ENCODE results near the gene NUFIP1. TPM values are rescaled to one million over a fixed set of nuclear protein-coding genes. Genes with fewer than 3 reads are reported as not detected.
"Not testable (repeated sequence)": the region's sequence is repeated elsewhere in the genome, so short reads cannot be mapped to it uniquely, and the experiment has no call there.

The NUFIP1 gene
- 3.8 and 7.1 TPM in 2 replicates for total RNA-seq (2014; rRNA removed; shearing (Covaris generic))

GRCh38 chr13:44989071-44989889, at the start of gene NUFIP1, which contains the start of gene GPALPP1:
Gene NUFIP1 (minus strand): TSS chr13:44989471. CDS start chr13:44989436, 35 bp downstream.
Gene GPALPP1 (plus strand): TSS chr13:44989538. CDS start chr13:44989655, 117 bp downstream.
- peaks cover 14% of the 10 kb centered on the region for H3K4me1 ChIP-seq (replicated peaks)

DNA sequence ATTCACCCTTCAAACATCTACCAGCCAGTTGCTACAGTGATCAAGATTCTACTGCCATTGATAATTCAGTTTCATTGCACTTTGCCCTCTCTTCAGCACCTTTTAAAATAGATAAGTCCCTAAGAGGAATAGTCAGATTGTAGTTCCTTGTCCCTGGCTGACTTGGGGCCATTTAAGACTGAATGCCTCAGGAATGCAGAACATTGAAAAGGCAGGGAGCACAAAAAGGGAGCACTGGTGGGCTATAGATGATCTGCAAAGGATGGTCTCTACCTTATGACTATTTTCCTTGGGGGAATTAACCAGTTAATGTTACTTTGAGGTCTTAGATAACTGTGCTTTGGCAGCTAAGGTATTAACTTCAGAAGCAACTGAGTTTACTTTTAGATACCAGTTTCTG, 46.9 kb upstream of the NUFIP1 start:
- no peaks in the 10 kb centered on the region for H3K9me3 ChIP-seq (replicated peaks)
- DNase-seq (ENCODE audit: low read depth in 1 of 2, low spot score in 2 of 2) = no peak
- peaks cover 10% of the 10 kb centered on the region for H3K36me3 ChIP-seq
- no peak overlapping the region for H3K27ac ChIP-seq
- no peak overlapping the region for H3K4me3 ChIP-seq
- H3K27me3 ChIP-seq (replicated peaks) = no peaks in the 10 kb centered on the region
- peaks cover 9% of the 10 kb centered on the region for H3K4me1 ChIP-seq (replicated peaks)

More at GRCh38 chr13:44989071-44989889, at the start of gene NUFIP1, which contains the start of gene GPALPP1:
- Histone ChIP-seq H3K4me3 (peak within 1 kb of the TSS; percentile 81), H3K27me3 (replicated peaks) (no peaks in the 10 kb centered on the region), H3K9me3 (replicated peaks) (no peaks in the 10 kb centered on the region), H3K27ac (peak within 1 kb of the TSS; percentile 84), H3K36me3 (peaks cover 22% of the 10 kb centered on the region)
- peak; percentile 80 to 91 for DNase-seq (ENCODE audit: low read depth in 1 of 2, low spot score in 2 of 2)

GRCh38 chr13:45034342-45034741, 45.1 kb upstream of the NUFIP1 start:
- H3K27me3 ChIP-seq (replicated peaks) = no peaks in the 10 kb centered on the region
- no peak overlapping the region for H3K4me3 ChIP-seq
- DNase-seq (ENCODE audit: low read depth in 1 of 2, low spot score in 2 of 2) = no peak
- H3K4me1 ChIP-seq (replicated peaks) = no peaks in the 10 kb centered on the region
- H3K27ac ChIP-seq = no peak overlapping the region
- peaks cover 10% of the 10 kb centered on the region for H3K36me3 ChIP-seq
- no peaks in the 10 kb centered on the region for H3K9me3 ChIP-seq (replicated peaks)

DNA sequence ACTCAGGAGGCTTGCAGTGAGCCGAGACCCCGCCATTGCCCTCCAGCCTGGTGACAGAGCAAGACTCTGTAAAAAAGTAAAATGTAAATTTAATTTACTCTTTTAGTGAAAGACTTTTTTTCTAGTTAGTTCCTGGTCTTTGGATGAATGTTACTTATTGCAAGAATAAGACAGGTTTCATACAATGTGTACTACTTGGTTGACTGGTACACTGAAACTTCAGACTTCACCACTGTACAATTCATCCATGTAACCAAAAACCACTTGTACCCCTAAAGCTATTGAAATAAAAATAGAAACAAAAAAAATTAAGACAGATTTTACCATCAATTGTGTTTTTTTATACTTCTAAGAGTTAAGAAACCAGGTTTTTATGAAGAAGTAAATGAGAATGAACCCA, 35.6 kb upstream of the NUFIP1 start:
- Histone ChIP-seq H3K36me3 (peaks cover 27% of the 10 kb centered on the region), H3K27ac (no peak overlapping the region), H3K4me3 (no peak overlapping the region), H3K27me3 (replicated peaks) (no peaks in the 10 kb centered on the region), H3K4me1 (replicated peaks) (no peaks in the 10 kb centered on the region), H3K9me3 (replicated peaks) (no peaks in the 10 kb centered on the region)
- DNase-seq (ENCODE audit: low read depth in 1 of 2, low spot score in 2 of 2) = no peak

GRCh38 chr13:45021250-45021649, 32.0 kb upstream of the NUFIP1 start:
- Histone ChIP-seq H3K9me3 (replicated peaks) (no peaks in the 10 kb centered on the region), H3K4me1 (replicated peaks) (no peaks in the 10 kb centered on the region), H3K27me3 (replicated peaks) (no peaks in the 10 kb centered on the region), H3K4me3 (no peak overlapping the region), H3K36me3 (peaks cover 21% of the 10 kb centered on the region), H3K27ac (no peak overlapping the region)
- no peak for DNase-seq (ENCODE audit: low read depth in 1 of 2, low spot score in 2 of 2)

GRCh38 chr13:45019981-45020380, 30.7 kb upstream of the NUFIP1 start:
- H3K27ac ChIP-seq; H3K4me1 ChIP-seq (replicated peaks); H3K27me3 ChIP-seq (replicated peaks); DNase-seq (ENCODE audit: low read depth in 1 of 2, low spot score in 2 of 2); H3K4me3 ChIP-seq; H3K9me3 ChIP-seq (replicated peaks): not testable (repeated sequence)
- H3K36me3 ChIP-seq = peaks cover 26% of the 10 kb centered on the region

GRCh38 chr13:45016792-45017425, 27.6 kb upstream of the NUFIP1 start:
- H3K27me3 ChIP-seq (replicated peaks) = no peaks in the 10 kb centered on the region
- H3K27ac ChIP-seq = no peak overlapping the region
- no peaks in the 10 kb centered on the region for H3K4me1 ChIP-seq (replicated peaks)
- peaks cover 37% of the 10 kb centered on the region for H3K36me3 ChIP-seq
- no peak overlapping the region for H3K4me3 ChIP-seq
- no peak for DNase-seq (ENCODE audit: low read depth in 1 of 2, low spot score in 2 of 2)
- H3K9me3 ChIP-seq (replicated peaks) = no peaks in the 10 kb centered on the region

- no peak overlapping the region for H3K4me3 ChIP-seq
- no peak for DNase-seq (ENCODE audit: low read depth in 1 of 2, low spot score in 2 of 2)
- H3K36me3 ChIP-seq = peaks cover 40% of the 10 kb centered on the region
- H3K27ac ChIP-seq = no peak overlapping the region
- H3K27me3 ChIP-seq (replicated peaks) = no peaks in the 10 kb centered on the region
- H3K4me1 ChIP-seq (replicated peaks) = no peaks in the 10 kb centered on the region
- H3K9me3 ChIP-seq (replicated peaks) = no peaks in the 10 kb centered on the region
Measured at GRCh38 chr13:45015300-45015699, 26.0 kb upstream of the NUFIP1 start.

- H3K27ac ChIP-seq = no peak overlapping the region
- DNase-seq (ENCODE audit: low read depth in 1 of 2, low spot score in 2 of 2) = no peak
- no peak overlapping the region for H3K4me3 ChIP-seq
- no peaks in the 10 kb centered on the region for H3K27me3 ChIP-seq (replicated peaks)
- no peaks in the 10 kb centered on the region for H3K4me1 ChIP-seq (replicated peaks)
- peaks cover 51% of the 10 kb centered on the region for H3K36me3 ChIP-seq
- no peaks in the 10 kb centered on the region for H3K9me3 ChIP-seq (replicated peaks)
Measured at GRCh38 chr13:45011198-45011597, 21.9 kb upstream of the NUFIP1 start.

DNA sequence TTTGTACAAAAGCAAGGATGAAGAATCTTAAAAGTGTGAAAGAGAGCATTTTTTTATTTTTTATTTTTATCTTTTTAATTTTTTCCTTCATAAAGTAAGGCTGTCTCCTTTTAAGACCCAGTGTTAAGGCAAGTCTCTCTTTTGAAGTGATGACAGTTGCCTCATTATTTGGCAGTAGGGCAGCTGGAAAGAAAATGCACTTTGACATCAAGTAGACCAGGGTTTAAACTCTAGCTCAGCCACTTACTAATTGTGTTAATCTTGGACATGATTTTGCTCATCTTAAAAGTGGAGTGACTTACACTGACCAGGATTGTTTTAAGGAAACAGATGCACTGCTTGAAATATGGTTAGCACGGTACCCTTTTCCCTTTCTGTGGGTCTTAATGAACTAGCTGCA, 18.6 kb upstream of the NUFIP1 start:
- DNase-seq (ENCODE audit: low read depth in 1 of 2, low spot score in 2 of 2) = no peak
- Histone ChIP-seq H3K9me3 (replicated peaks) (no peaks in the 10 kb centered on the region), H3K4me1 (replicated peaks) (no peaks in the 10 kb centered on the region), H3K27me3 (replicated peaks) (no peaks in the 10 kb centered on the region), H3K27ac (no peak overlapping the region), H3K4me3 (no peak overlapping the region), H3K36me3 (peaks cover 45% of the 10 kb centered on the region)

GRCh38 chr13:45007225-45007624, 18.0 kb upstream of the NUFIP1 start:
- Histone ChIP-seq H3K27me3 (replicated peaks) (no peaks in the 10 kb centered on the region), H3K4me1 (replicated peaks) (no peaks in the 10 kb centered on the region), H3K4me3 (no peak overlapping the region), H3K36me3 (peaks cover 49% of the 10 kb centered on the region), H3K9me3 (replicated peaks) (no peaks in the 10 kb centered on the region), H3K27ac (no peak overlapping the region)
- DNase-seq (ENCODE audit: low read depth in 1 of 2, low spot score in 2 of 2) = no peak

- peaks cover 41% of the 10 kb centered on the region for H3K36me3 ChIP-seq
- H3K4me1 ChIP-seq (replicated peaks) = no peaks in the 10 kb centered on the region
- no peaks in the 10 kb centered on the region for H3K9me3 ChIP-seq (replicated peaks)
- DNase-seq (ENCODE audit: low read depth in 1 of 2, low spot score in 2 of 2) = no peak
- no peak overlapping the region for H3K27ac ChIP-seq
- no peak overlapping the region for H3K4me3 ChIP-seq
- no peaks in the 10 kb centered on the region for H3K27me3 ChIP-seq (replicated peaks)
Measured at GRCh38 chr13:45004096-45004495, 14.8 kb upstream of the NUFIP1 start.

DNA sequence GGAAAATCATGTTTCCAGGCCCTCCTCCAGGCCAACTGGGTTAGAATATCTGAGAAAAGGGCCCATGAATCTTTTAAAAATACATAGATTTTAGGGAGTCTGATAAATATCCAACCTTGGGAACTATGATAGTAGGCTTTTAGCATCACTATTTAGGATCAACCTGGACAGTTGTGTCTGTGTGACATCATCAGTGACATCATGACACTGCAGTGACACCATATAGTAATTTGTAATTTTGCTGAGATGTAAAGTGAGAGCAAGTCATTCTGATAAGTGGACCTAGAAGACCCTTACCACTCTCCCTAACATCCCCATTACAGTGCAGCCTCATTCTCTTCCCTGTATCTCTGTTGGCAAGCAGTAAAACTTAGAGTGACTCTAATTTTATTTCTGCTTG, 14.1 kb upstream of the NUFIP1 start:
- Histone ChIP-seq H3K9me3 (replicated peaks) (no peaks in the 10 kb centered on the region), H3K27ac (no peak overlapping the region), H3K4me1 (replicated peaks) (no peaks in the 10 kb centered on the region), H3K36me3 (peaks cover 37% of the 10 kb centered on the region), H3K4me3 (no peak overlapping the region), H3K27me3 (replicated peaks) (no peaks in the 10 kb centered on the region)
- no peak for DNase-seq (ENCODE audit: low read depth in 1 of 2, low spot score in 2 of 2)

DNA sequence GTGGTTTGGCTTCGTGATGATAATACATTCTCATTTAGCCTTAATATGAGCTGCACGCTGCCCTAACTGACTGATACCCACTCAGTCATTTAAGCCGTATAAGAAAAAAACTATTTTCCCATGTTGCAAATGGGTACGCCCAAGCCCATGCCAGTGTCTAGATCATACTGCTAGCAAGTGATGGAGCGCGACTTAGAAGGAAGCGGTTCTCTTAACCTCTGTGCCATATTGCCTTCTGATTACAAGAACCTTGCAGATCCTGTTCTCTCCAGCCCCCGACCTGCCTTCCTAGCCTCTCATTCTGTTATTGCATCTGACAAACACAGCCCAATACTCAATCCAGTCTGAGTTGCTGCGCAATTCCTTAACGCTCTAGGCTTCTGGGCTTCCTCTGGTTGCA, 670 bp upstream of the NUFIP1 start:
- no peak for DNase-seq (ENCODE audit: low read depth in 1 of 2, low spot score in 2 of 2)
- Histone ChIP-seq H3K4me3 (peak overlapping the region; percentile 81), H3K36me3 (peaks cover 20% of the 10 kb centered on the region), H3K4me1 (replicated peaks) (peaks cover 14% of the 10 kb centered on the region), H3K27ac (peak overlapping the region; percentile 84), H3K9me3 (replicated peaks) (no peaks in the 10 kb centered on the region), H3K27me3 (replicated peaks) (no peaks in the 10 kb centered on the region)
